Measurements from ENCODE around the gene SHISA5.

Gene SHISA5

DNA sequence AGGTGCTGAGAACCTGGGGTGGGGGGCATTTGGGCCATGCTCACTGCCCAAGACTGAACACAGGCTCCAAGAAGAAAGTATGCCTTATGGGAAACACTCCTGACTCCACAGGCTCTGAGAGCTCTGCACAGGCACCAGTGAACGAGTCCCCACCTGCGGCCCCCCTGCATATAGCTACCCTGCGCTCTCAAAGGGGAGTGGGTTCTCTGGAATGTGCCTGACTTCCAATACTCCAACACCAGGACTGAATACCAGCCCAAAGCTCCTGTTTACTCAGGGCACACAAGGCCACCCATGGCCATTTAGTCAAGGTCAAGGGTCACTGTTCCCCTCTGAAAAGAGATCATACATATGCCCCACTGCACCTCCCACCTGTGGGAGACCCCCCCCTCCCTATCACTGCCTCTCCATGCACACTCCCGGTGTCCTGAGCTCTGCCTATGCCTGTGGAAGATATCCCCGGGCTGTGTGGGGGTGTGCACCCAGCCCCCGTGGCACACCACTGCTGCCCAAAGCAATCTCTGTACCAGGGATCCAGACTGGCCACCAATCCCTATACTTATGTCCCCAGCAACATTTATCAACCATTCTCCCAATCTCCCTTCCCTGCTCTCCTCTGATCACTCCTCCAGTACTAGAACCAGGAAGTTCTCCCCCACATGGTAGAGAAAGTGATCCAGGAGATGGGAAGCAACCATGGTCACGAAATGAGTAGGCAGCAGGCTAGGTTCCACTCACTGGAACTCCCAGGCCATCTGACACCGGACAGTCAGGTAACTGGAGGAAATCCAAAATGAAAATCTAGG lies 72.5 kb downstream of the SHISA5 start:
- TF ChIP-seq, protein P1, sequence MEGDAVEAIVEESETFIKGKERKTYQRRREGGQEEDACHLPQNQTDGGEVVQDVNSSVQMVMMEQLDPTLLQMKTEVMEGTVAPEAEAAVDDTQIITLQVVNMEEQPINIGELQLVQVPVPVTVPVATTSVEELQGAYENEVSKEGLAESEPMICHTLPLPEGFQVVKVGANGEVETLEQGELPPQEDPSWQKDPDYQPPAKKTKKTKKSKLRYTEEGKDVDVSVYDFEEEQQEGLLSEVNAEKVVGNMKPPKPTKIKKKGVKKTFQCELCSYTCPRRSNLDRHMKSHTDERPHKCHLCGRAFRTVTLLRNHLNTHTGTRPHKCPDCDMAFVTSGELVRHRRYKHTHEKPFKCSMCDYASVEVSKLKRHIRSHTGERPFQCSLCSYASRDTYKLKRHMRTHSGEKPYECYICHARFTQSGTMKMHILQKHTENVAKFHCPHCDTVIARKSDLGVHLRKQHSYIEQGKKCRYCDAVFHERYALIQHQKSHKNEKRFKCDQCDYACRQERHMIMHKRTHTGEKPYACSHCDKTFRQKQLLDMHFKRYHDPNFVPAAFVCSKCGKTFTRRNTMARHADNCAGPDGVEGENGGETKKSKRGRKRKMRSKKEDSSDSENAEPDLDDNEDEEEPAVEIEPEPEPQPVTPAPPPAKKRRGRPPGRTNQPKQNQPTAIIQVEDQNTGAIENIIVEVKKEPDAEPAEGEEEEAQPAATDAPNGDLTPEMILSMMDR (IDR thresholded peaks at IDR 0.05; ENCODE audit: control insufficient read depth, extremely low read depth, insufficient read depth), result no peak
- H3K4me3 ChIP-seq (ENCODE audit: low read depth, low read length), result no peak overlapping the region
- DNase-seq (ENCODE audit: low read depth), result no peak

DNA sequence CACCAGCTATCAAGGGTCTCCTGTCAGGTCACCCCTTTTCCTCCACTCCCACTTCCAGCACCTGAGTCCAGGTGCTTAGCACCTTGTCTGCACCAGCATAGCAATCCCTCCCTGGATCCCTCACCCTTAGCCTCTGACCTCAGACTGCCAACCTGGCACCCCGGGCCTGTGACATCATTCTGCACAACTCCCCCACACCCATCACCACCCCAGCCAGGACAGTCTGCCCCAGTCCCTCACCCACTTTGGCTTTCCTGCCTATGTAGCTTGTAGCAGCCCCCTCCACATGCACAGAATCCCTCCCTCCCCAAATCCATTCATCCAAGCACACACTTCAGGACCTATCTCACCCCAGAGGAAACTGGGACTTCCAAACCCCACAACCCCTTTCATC lies 73.3 kb downstream of the SHISA5 start:
- TF ChIP-seq, protein P1 (IDR thresholded peaks at IDR 0.05; ENCODE audit: control insufficient read depth, extremely low read depth, insufficient read depth), result no peak
- H3K4me3 ChIP-seq (ENCODE audit: low read depth, low read length), result no peak overlapping the region
- no peak for DNase-seq (ENCODE audit: low read depth)

DNA sequence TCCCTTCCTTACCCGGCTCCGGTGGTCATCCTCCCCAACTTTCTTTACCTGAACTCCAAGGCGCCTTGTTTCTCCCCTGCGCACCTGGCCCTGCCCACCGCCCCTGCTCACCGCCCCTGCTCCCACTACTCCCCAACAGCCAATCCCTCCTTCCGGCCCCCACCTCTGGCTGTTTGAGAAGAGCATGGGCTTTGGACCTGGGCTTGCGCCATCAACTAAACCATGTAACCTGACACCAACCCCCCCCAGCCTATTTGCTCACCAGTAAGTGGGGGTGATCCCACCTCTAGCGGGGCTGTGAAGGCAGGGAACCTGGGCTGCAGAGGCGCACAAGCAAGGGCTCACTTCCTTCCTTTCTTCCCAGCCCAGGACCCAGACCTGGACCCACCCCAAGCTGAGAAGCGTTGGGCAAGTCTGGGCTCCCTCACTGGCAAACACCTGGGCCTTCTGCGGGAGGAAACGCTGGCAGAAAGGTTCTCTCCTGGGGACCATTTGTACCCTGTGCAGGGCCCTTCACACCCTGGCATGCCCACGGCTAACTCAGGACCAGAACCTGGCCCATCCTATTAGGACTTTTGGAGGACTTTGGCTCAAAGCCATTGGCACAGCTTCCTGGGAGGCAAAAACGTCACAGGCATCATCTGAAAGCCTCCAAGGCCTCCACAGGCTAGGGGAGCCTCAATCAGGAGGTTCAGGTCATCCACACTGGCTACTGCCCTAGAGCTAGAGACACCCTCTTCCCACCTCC lies 73.8 kb downstream of the SHISA5 start, which contains the start of gene PLXNB1:
PLXNB1 (minus strand) TSS at position 127 of the 748 bp plus-strand sequence. CDS start 5,475 bp downstream, outside the sequence.
- peak within 1 kb of the TSS; percentile 63 for H3K4me3 ChIP-seq (ENCODE audit: low read depth, low read length)
- TF ChIP-seq, protein P1 (IDR thresholded peaks at IDR 0.05; ENCODE audit: control insufficient read depth, extremely low read depth, insufficient read depth), result no peak
- no peak for DNase-seq (ENCODE audit: low read depth)

DNA sequence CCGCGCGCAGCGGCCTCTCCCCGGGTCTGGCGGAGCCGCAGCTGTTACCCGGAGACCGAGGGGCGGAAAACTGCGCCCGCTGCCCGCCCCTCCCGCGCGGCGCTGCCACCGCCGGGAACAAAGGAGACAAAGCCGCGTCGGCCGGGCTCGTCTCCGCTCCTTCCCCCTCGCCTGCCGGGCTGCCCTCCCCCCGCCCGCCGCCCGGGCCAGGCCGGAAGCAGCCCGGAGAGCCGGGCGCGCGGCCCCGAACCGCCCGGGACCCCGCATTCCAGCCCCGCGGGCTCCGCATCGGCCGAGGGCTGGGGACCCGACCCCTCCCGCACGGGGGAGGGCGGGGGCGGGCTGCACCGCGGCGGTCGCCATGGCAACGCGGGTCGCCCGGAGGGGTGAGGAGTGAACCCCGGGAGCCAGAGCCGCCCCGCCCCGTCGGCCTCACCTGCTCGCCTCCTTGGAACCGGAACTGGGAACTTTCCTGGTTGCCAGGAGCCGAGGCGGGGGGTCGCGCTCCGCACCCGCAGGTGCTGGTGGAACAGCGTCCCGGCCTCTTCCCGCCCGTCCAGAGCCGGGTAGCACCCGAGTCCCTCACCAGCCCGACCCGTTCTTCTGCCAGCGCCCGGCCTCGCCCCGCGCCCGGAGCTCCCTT lies 74.5 kb downstream of the SHISA5 start:
- TF ChIP-seq, protein P1 (IDR thresholded peaks at IDR 0.05; ENCODE audit: control insufficient read depth, extremely low read depth, insufficient read depth), result no peak
- peak overlapping the region; percentile 63 for H3K4me3 ChIP-seq (ENCODE audit: low read depth, low read length)
- DNase-seq (ENCODE audit: low read depth), result no peak

DNA sequence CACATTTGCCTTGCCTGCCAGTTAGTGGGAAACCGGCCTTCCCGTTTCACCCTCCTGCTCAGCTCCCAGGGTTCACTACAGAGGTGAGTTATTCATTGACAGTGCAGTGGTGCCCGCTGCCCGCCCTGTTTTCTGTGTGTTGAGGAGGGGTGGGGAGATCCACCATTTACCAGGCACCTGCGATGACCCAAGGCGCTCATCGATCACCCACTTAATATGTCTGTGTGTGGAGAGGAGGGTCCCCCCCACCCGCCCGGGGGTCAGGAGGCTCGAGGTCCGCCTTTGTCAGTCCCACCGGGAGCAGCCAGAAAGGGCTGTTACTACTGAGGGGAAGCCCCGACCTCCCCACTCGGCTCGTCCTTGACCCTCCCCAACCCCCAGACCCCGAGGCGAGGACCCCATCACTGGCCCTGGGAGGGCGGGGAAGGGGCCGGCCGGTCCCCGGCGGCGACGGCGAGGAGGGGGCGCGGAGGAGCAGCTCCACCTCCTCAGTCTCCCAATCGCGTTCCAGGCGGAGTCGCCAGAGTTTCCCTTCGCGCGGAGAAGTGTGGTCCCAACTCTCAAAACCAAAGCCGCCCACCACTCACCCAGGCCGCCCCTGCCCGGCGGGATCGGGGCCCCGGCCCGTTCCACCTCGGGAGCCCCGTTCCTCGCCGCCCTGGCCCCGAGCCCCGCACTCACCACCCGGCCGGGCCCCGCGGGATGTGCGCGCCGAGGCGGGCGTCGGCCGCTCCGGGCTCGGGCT lies 75.2 kb downstream of the SHISA5 start:
- no peak for DNase-seq (ENCODE audit: low read depth)
- TF ChIP-seq, protein P1 (IDR thresholded peaks at IDR 0.05; ENCODE audit: control insufficient read depth, extremely low read depth, insufficient read depth), result no peak
- peak overlapping the region; percentile 63 for H3K4me3 ChIP-seq (ENCODE audit: low read depth, low read length)

DNA sequence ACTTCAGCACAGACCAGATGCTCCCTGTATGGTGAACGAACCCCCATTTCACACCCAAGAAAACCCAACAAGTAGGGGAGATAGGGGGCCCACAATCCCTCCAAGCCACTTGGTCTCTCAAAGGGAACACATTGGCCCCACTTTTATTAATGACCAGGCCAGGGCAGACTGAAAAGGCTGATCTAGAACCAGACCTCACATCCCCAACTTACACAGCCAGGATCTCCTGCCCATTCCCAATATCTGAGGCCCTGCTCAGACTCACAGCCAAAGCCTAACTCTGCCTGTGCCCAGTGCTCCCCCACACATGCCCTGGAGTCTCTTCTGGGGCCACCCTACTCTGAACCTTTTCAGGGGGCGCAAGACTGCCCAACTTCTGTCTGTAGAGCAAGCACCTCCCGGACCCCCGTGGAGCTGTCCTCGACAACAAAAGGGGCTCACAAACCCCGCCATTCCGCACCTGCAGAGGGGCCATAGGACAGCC lies 75.8 kb downstream of the SHISA5 start:
- peak overlapping the region; percentile 63 for H3K4me3 ChIP-seq (ENCODE audit: low read depth, low read length)
- TF ChIP-seq, protein P1 (IDR thresholded peaks at IDR 0.05; ENCODE audit: control insufficient read depth, extremely low read depth, insufficient read depth), result no peak
- DNase-seq (ENCODE audit: low read depth), result no peak
